Measurements from ENCODE around the gene THRAP3.

GRCh38 chr1:36344395-36344680 is 120.1 kb downstream of the THRAP3 start:
- TF ChIP-seq CTCF (conservative IDR thresholded peaks at IDR 0.05; ENCODE audit: low read depth in 2 of 2) (no peak), POLR2AphosphoS5 (IDR thresholded peaks at IDR 0.05; ENCODE audit: low read depth) (no peak), JUNB (IDR thresholded peaks at IDR 0.05; ENCODE audit: unreplicated experiment) (no peak)
